ENCODE results near the gene ELOVL3. TPM values are rescaled to one million over a fixed set of nuclear protein-coding genes. Genes with fewer than 3 reads are reported as not detected.
A peak's percentile ranks its signal among the peaks of the same experiment; 100 is the strongest.

Gene ELOVL3
- total RNA-seq, 2 experiments from 2014 or later, result 0.48 TPM; not detected in 1

DNA sequence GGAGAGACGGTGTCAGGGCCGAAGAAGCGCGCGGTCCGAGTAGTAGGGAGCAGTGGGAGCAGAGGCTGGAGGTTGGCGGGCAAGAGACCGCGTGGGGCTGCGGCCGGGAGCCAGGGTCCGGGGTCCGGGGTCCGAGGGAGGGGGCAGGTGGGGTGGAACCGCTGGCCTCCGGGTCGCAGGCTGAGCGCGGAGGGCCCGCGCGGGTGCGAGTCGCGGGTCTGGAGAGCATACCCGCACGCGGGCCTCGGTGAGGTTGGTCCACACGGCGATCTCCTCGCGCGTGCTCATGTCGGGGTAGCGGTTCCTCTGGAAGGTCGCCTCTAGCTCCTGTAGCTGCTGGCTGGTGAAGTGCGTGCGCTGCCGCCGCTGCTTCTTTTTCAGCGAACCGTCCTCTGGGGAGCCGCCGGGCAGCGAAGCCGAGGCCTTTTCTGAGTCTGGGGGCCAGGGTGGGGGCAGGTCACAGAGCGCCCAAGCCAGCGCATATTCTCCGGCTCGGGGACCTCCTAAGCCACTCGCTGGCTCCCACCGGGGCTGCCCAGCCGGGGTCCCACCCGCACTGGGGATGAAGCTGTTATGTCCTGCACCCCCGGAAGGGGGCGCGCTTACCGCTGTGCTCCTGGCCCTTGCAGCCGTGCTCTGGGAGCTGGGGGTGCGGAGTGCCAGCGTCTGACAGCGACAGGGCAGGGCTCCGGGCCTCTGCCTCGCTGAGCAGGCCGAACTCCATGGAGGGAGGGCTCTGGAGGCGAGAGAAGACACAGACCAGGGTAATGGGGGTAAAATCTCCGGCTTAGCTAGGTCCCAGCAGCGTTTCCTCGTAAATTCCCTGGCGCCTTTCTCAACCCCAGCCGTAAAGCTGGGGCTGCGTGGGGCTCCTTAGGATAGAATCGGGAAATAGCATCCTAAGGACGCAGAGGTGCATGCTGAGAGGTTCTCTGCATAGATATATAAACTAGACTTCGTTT lies 5.5 kb downstream of the ELOVL3 start:
- H3K4me2 ChIP-seq (ENCODE audit: low read length), result no peak overlapping the region; the same call in 1 of the 2 replicates
- POLR2A ChIA-PET, result no interaction called here
- DNase-seq (ENCODE audit: low spot score), result peak; percentile 37

GRCh38 chr10:102233997-102234396 lies 7.9 kb downstream of the ELOVL3 start:
- H3K27ac ChIP-seq (ENCODE audit: low read depth, low read length, poor library complexity, severe bottlenecking), result no peak overlapping the region
- no peak for DNase-seq (ENCODE audit: low spot score)
- no peak overlapping the region for H3K4me2 ChIP-seq (ENCODE audit: low read length)
- intact Hi-C loops (cut with micrococcal nuclease; ENCODE audit: unreplicated experiment), result no loop called here
- no peak overlapping the region for H2AFZ ChIP-seq (ENCODE audit: low read length)
- TF ChIP-seq CTCF (conservative IDR thresholded peaks at IDR 0.05; ENCODE audit: low read length) (no peak), EZH2phosphoT487 (IDR thresholded peaks at IDR 0.05; ENCODE audit: borderline replicate concordance, low read depth, low read length) (no peak)
- no peaks in the 10 kb centered on the region for H3K79me2 ChIP-seq (ENCODE audit: insufficient read depth, low read depth, low read length)
- ChIA-PET POLR2A (no interaction called here), CTCF (ENCODE audit: unreplicated experiment) (no interaction called here)
- no peaks in the 10 kb centered on the region for H4K20me1 ChIP-seq (ENCODE audit: insufficient read depth, low read length)
- no peak overlapping the region for H3K4me3 ChIP-seq (ENCODE audit: low read depth, low read length, poor library complexity, severe bottlenecking)
- no peaks in the 10 kb centered on the region for H3K9me2 ChIP-seq (ENCODE audit: insufficient read depth, low read length)
- no peaks in the 10 kb centered on the region for H3K36me3 ChIP-seq (ENCODE audit: insufficient read depth, low read length)
- no TSS peak for BruUV-seq (replicated peaks)
- no peaks in the 10 kb centered on the region for H3K4me1 ChIP-seq (ENCODE audit: insufficient read depth, low read length, poor library complexity, severe bottlenecking)
- no peaks in the 10 kb centered on the region for H3K9me3 ChIP-seq (ENCODE audit: low read length)

More for the DNA sequence above, 5.5 kb downstream of the ELOVL3 start:
- TF ChIP-seq CTCF (conservative IDR thresholded peaks at IDR 0.05; ENCODE audit: low read length) (peak; percentile 79), EZH2phosphoT487 (IDR thresholded peaks at IDR 0.05; ENCODE audit: borderline replicate concordance, low read depth, low read length) (no peak)
- Histone ChIP-seq H3K79me2 (ENCODE audit: insufficient read depth, low read depth, low read length) (no peaks in the 10 kb centered on the region), H3K9me2 (ENCODE audit: insufficient read depth, low read length) (no peaks in the 10 kb centered on the region), H3K4me1 (ENCODE audit: insufficient read depth, low read length, poor library complexity, severe bottlenecking) (no peaks in the 10 kb centered on the region), H2AFZ (ENCODE audit: low read length) (no peak overlapping the region), H3K27ac (ENCODE audit: low read depth, low read length, poor library complexity, severe bottlenecking) (no peak overlapping the region), H4K20me1 (ENCODE audit: insufficient read depth, low read length) (no peaks in the 10 kb centered on the region), H3K36me3 (ENCODE audit: insufficient read depth, low read length) (no peaks in the 10 kb centered on the region), H3K9me3 (ENCODE audit: low read length) (no peaks in the 10 kb centered on the region), H3K4me3 (ENCODE audit: low read depth, low read length, poor library complexity, severe bottlenecking) (no peak overlapping the region)
- intact Hi-C loops (cut with micrococcal nuclease; ENCODE audit: unreplicated experiment), result no loop called here
- BruUV-seq (replicated peaks), result no TSS peak
- CTCF ChIA-PET (ENCODE audit: unreplicated experiment), result no interaction called here

All from OCI-LY7 (cell line).